Neural progenitor cell (in vitro differentiated cells): Measurements from ENCODE around the gene SLC2A9. TPM values are rescaled to one million over a fixed set of nuclear protein-coding genes. Genes with fewer than 3 reads are reported as not detected.

Experiments
- DNase-seq: peaks from one replicate; pipeline ENCODE4 v3.0.0-alpha.2; 2016; ENCODE audit warnings: low spot score
- H2AFZ ChIP-seq: fragments of 200-600 bp; sonication (generic); replicated peaks from 2 replicates; pipeline ENCODE4 v1.6.1; 2016; ENCODE audit warnings: antibody characterized with exemption
- H3F3A ChIP-seq: fragments of 200-600 bp; sonication (generic); 2 replicates; pipeline ENCODE4 v1.6.1; 2016; ENCODE audit warnings: antibody characterized with exemption, low read depth
- H3K27ac ChIP-seq: fragments of 200-600 bp; sonication (generic); 2 replicates; pipeline ENCODE4 v1.5.1; 2016; ENCODE audit warnings: mild to moderate bottlenecking
- H3K27me3 ChIP-seq: fragments of 200-600 bp; sonication (generic); 2 replicates; pipeline ENCODE4 v1.6.1; 2016; ENCODE audit warnings: mild to moderate bottlenecking, moderate library complexity
- H3K36me3 ChIP-seq: fragments of 200-600 bp; sonication (generic); 2 replicates; pipeline ENCODE4 v1.5.1; 2016
- H3K4me1 ChIP-seq: fragments of 200-600 bp; sonication (generic); 2 replicates; pipeline ENCODE4 v1.6.1; 2016; ENCODE audit warnings: mixed run types
- H3K4me2 ChIP-seq: fragments of 200-600 bp; sonication (generic); 2 replicates; pipeline ENCODE4 v1.6.1; 2016
- H3K4me3 ChIP-seq: fragments of 200-600 bp; sonication (generic); 2 replicates; pipeline ENCODE4 v1.5.1; 2016
- H3K79me2 ChIP-seq: fragments of 200-600 bp; sonication (generic); 2 replicates; pipeline ENCODE4 v1.6.1; 2016; ENCODE audit warnings: low read depth
- H3K9ac ChIP-seq: fragments of 200-600 bp; sonication (generic); 2 replicates; pipeline ENCODE4 v1.6.1; 2016
- H3K9me3 ChIP-seq: fragments of 200-600 bp; sonication (generic); 2 replicates; pipeline ENCODE4 v1.5.1; 2016; ENCODE audit warnings: low read depth
- H4K20me1 ChIP-seq: fragments of 200-600 bp; sonication (generic); 2 replicates; pipeline ENCODE4 v1.6.1; 2016; ENCODE audit warnings: low read depth
- H3K27ac Mint-ChIP-seq: 3 replicates; pipeline ENCODE4 v1.8.0; 2021; ENCODE audit warnings: mixed read lengths
- H3K27me3 Mint-ChIP-seq: 2 replicates; pipeline ENCODE4 v1.8.0; 2022; ENCODE audit warnings: low read depth, mild to moderate bottlenecking, inconsistent platforms, moderate library complexity, mixed read lengths; ENCODE audit not compliant: insufficient read depth
- H3K36me3 Mint-ChIP-seq: 3 replicates; pipeline ENCODE4 v1.8.0; 2021; ENCODE audit warnings: mixed read lengths
- H3K4me1 Mint-ChIP-seq: 3 replicates; pipeline ENCODE4 v1.8.0; 2021; ENCODE audit warnings: mixed read lengths
- H3K4me3 Mint-ChIP-seq: 3 replicates; pipeline ENCODE4 v1.8.0; 2021; ENCODE audit warnings: mild to moderate bottlenecking, moderate library complexity, mixed read lengths
- H3K9me3 Mint-ChIP-seq: 3 replicates; pipeline ENCODE4 v1.8.0; 2020; ENCODE audit warnings: mixed read lengths
- CTCF ChIP-seq: fragments of 200-600 bp; sonication (generic); IDR thresholded peaks from 2 replicates; pipeline ENCODE4 v1.5.1; 2017; ENCODE audit warnings: antibody characterized with exemption, mild to moderate bottlenecking
- EZH2 ChIP-seq: fragments of 200-600 bp; sonication (generic); IDR thresholded peaks from 2 replicates; pipeline ENCODE4 v1.6.1; 2017; ENCODE audit warnings: antibody characterized with exemption, mild to moderate bottlenecking, moderate library complexity
- EZH2phosphoT487 ChIP-seq: fragments of 200-600 bp; sonication (generic); IDR thresholded peaks from 2 replicates; pipeline ENCODE4 v1.6.1; 2017; ENCODE audit warnings: antibody characterized with exemption
- total RNA-seq: library from RNA; depleted of rRNA; stranded (reverse); fragments of >200 nt; gene quantifications from 2 replicates; pipeline ENCODE4 v1.2.3, GENCODE V29; 2015; ENCODE audit warnings: low replicate concordance

SLC2A9 gene
- total RNA-seq, 1 donor from 2014 or later, result not detected

GRCh38 chr4:10007436-10007740 lies 13.9 kb downstream of the SLC2A9 start:
- H3K79me2 ChIP-seq, result no peaks in the 10 kb centered on the region
- no peak overlapping the region for H3K4me3 Mint-ChIP-seq
- H3F3A ChIP-seq, result no peaks in the 10 kb centered on the region
- no peaks in the 10 kb centered on the region for H3K4me1 ChIP-seq
- no peak overlapping the region for H3K9ac ChIP-seq
- peaks cover 1% of the 10 kb centered on the region for H3K27me3 Mint-ChIP-seq
- H3K9me3 Mint-ChIP-seq, result no peaks in the 10 kb centered on the region
- H3K9me3 ChIP-seq, result no peaks in the 10 kb centered on the region
- no peak overlapping the region for H3K27ac ChIP-seq
- H3K36me3 ChIP-seq, result no peaks in the 10 kb centered on the region
- H3K4me2 ChIP-seq, result no peak overlapping the region
- H2AFZ ChIP-seq, result no peak overlapping the region
- TF ChIP-seq EZH2 (no peak), EZH2phosphoT487 (no peak), CTCF (no peak)
- H3K36me3 Mint-ChIP-seq, result no peaks in the 10 kb centered on the region
- H3K4me3 ChIP-seq, result no peak overlapping the region
- no peaks in the 10 kb centered on the region for H3K27me3 ChIP-seq
- H4K20me1 ChIP-seq, result no peaks in the 10 kb centered on the region
- DNase-seq, result no peak
- no peak overlapping the region for H3K27ac Mint-ChIP-seq
- no peaks in the 10 kb centered on the region for H3K4me1 Mint-ChIP-seq

GRCh38 chr4:10006601-10007435 lies 14.5 kb downstream of the SLC2A9 start:
- Histone ChIP-seq H3K27me3 (no peaks in the 10 kb centered on the region), H4K20me1 (no peaks in the 10 kb centered on the region), H3F3A (no peaks in the 10 kb centered on the region), H3K36me3 (no peaks in the 10 kb centered on the region), H3K4me2 (no peak overlapping the region), H3K9me3 (no peaks in the 10 kb centered on the region), H3K4me3 (no peak overlapping the region), H2AFZ (no peak overlapping the region), H3K27ac (no peak overlapping the region), H3K79me2 (no peaks in the 10 kb centered on the region), H3K4me1 (no peaks in the 10 kb centered on the region), H3K9ac (no peak overlapping the region)
- no peak for TF ChIP-seq EZH2
- TF ChIP-seq EZH2phosphoT487, result no peak
- TF ChIP-seq CTCF, result no peak
- DNase-seq, result no peak
- Mint-ChIP-seq H3K36me3 (no peaks in the 10 kb centered on the region), H3K27me3 (no peaks in the 10 kb centered on the region), H3K4me1 (no peaks in the 10 kb centered on the region), H3K27ac (no peak overlapping the region), H3K4me3 (no peak overlapping the region), H3K9me3 (no peaks in the 10 kb centered on the region)

- no peaks in the 10 kb centered on the region for H3K9me3 Mint-ChIP-seq
- Histone ChIP-seq H4K20me1 (no peaks in the 10 kb centered on the region), H3K4me2 (no peak overlapping the region), H3K79me2 (no peaks in the 10 kb centered on the region), H2AFZ (no peak overlapping the region), H3F3A (no peaks in the 10 kb centered on the region), H3K27me3 (no peaks in the 10 kb centered on the region), H3K9me3 (no peaks in the 10 kb centered on the region), H3K9ac (no peak overlapping the region), H3K4me3 (no peak overlapping the region), H3K36me3 (no peaks in the 10 kb centered on the region), H3K4me1 (no peaks in the 10 kb centered on the region), H3K27ac (no peak overlapping the region)
- no peaks in the 10 kb centered on the region for H3K36me3 Mint-ChIP-seq
- H3K4me3 Mint-ChIP-seq, result no peak overlapping the region
- H3K27ac Mint-ChIP-seq, result no peak overlapping the region
- H3K27me3 Mint-ChIP-seq, result no peaks in the 10 kb centered on the region
- DNase-seq, result no peak
- H3K4me1 Mint-ChIP-seq, result no peaks in the 10 kb centered on the region
- TF ChIP-seq CTCF (no peak), EZH2 (no peak), EZH2phosphoT487 (no peak)
Measured at GRCh38 chr4:10006231-10006600, 15.1 kb downstream of the SLC2A9 start.
